Osteocyte (in vitro differentiated cells): ENCODE data around the gene FJX1. TPM values are rescaled to one million over a fixed set of nuclear protein-coding genes. Genes with fewer than 3 reads are reported as not detected.
A peak's percentile ranks its signal among the peaks of the same experiment; 100 is the strongest.

ENCODE experiments used
- DNase-seq: peaks from one replicate; pipeline ENCODE4 v3.0.0; 2021; ENCODE audit warnings: mixed read lengths; ENCODE audit not compliant: unreplicated experiment; ENCODE audit errors: extremely low spot score
- H3K27ac Mint-ChIP-seq: one replicate; pipeline ENCODE4 v1.8.0; 2021; ENCODE audit warnings: mild to moderate bottlenecking, mixed read lengths; ENCODE audit not compliant: unreplicated experiment
- H3K27me3 Mint-ChIP-seq: one replicate; pipeline ENCODE4 v1.8.0; 2021; ENCODE audit warnings: mixed read lengths; ENCODE audit not compliant: unreplicated experiment
- H3K36me3 Mint-ChIP-seq: one replicate; pipeline ENCODE4 v1.8.0; 2021; ENCODE audit warnings: mixed read lengths; ENCODE audit not compliant: unreplicated experiment
- H3K4me1 Mint-ChIP-seq: one replicate; pipeline ENCODE4 v1.8.0; 2021; ENCODE audit warnings: mixed read lengths; ENCODE audit not compliant: unreplicated experiment
- H3K4me3 Mint-ChIP-seq: one replicate; pipeline ENCODE4 v1.8.0; 2021; ENCODE audit warnings: mild to moderate bottlenecking, moderate library complexity, mixed read lengths; ENCODE audit not compliant: unreplicated experiment
- H3K9me3 Mint-ChIP-seq: one replicate; pipeline ENCODE4 v1.8.0; 2021; ENCODE audit warnings: mixed read lengths; ENCODE audit not compliant: unreplicated experiment
- CTCF ChIP-seq: fragments of 200-600 bp; sonication (generic); IDR thresholded peaks from 2 replicates; pipeline ENCODE4 v1.5.0; 2021; ENCODE audit warnings: antibody characterized with exemption, mild to moderate bottlenecking, moderate library complexity
- total RNA-seq: library from RNA; stranded (reverse); gene quantifications from 2 replicates; pipeline ENCODE4 v1.2.1, GENCODE V29; 2021

Gene FJX1
- total RNA-seq, 1 donor from 2014 or later, result 21.6 TPM

GRCh38 chr11:35583126-35583525 lies 35.1 kb upstream of the FJX1 start:
- Mint-ChIP-seq H3K9me3 (no peaks in the 10 kb centered on the region), H3K4me1 (peaks cover 58% of the 10 kb centered on the region), H3K4me3 (no peak overlapping the region), H3K27ac (peak overlapping the region; percentile 39), H3K36me3 (no peaks in the 10 kb centered on the region), H3K27me3 (no peaks in the 10 kb centered on the region)
- DNase-seq, result no peak
- TF ChIP-seq CTCF, result no peak

GRCh38 chr11:35583843-35584242 lies 34.4 kb upstream of the FJX1 start:
- no peak for TF ChIP-seq CTCF
- peak overlapping the region; percentile 44 for H3K27ac Mint-ChIP-seq
- H3K27me3 Mint-ChIP-seq, result no peaks in the 10 kb centered on the region
- H3K36me3 Mint-ChIP-seq, result no peaks in the 10 kb centered on the region
- no peak for DNase-seq
- H3K4me1 Mint-ChIP-seq, result peaks cover 66% of the 10 kb centered on the region
- no peaks in the 10 kb centered on the region for H3K9me3 Mint-ChIP-seq
- H3K4me3 Mint-ChIP-seq, result no peak overlapping the region

- no peak for TF ChIP-seq CTCF
- Mint-ChIP-seq H3K4me1 (peaks cover 70% of the 10 kb centered on the region), H3K27me3 (no peaks in the 10 kb centered on the region), H3K27ac (no peak overlapping the region), H3K4me3 (no peak overlapping the region), H3K36me3 (no peaks in the 10 kb centered on the region), H3K9me3 (no peaks in the 10 kb centered on the region)
- DNase-seq, result no peak
Observed at GRCh38 chr11:35584321-35584720, 33.9 kb upstream of the FJX1 start.

DNA sequence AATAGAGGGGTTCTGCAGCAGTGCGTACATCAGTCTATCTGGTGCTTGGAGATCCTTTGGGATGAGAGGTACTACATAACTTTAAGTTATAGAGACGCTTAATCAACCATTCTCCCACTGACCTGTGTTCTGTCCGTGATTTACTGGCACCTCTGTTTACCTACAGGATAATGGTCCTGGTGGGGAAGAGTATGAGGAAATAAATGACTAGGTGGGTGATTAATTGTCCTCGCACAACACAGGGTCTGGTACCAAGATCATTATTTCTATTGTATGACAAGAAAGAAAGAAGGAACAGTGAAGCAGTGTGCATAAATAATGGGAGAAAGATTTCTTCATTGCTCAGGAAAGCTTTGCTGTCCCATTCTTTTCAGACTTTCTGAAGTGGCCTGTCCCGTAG lies 32.8 kb upstream of the FJX1 start:
- H3K36me3 Mint-ChIP-seq, result no peaks in the 10 kb centered on the region
- DNase-seq, result no peak
- no peaks in the 10 kb centered on the region for H3K27me3 Mint-ChIP-seq
- peaks cover 70% of the 10 kb centered on the region for H3K4me1 Mint-ChIP-seq
- no peaks in the 10 kb centered on the region for H3K9me3 Mint-ChIP-seq
- no peak overlapping the region for H3K4me3 Mint-ChIP-seq
- no peak for TF ChIP-seq CTCF
- no peak overlapping the region for H3K27ac Mint-ChIP-seq

DNA sequence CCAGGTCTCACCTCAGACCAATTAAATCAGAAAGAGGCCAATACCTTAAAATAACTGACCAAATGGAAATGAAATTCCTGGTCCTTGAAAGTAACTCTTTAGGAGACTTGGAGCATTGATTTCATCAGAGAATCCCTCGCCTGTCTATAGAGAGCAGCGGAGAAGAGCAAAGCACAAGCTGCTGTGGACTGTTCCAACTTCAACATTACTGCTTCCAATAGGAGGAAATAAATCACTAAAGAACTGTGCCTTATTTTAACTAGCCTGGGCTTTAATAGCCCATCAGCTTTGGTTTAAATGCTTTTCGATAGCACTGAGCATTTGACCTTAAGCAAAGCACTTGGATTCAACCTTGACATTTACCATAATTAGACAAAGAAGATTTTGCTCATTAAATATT lies 32.0 kb upstream of the FJX1 start:
- no peak for DNase-seq
- Mint-ChIP-seq H3K9me3 (no peaks in the 10 kb centered on the region), H3K27ac (no peak overlapping the region), H3K4me3 (no peak overlapping the region), H3K27me3 (no peaks in the 10 kb centered on the region), H3K4me1 (peaks cover 64% of the 10 kb centered on the region), H3K36me3 (no peaks in the 10 kb centered on the region)
- TF ChIP-seq CTCF, result no peak
